GM10266 (cell line): ENCODE measurements around the gene PCDHA11.
"Not testable (repeated sequence)": the region's sequence is repeated elsewhere in the genome, so short reads cannot be mapped to it uniquely, and the experiment has no call there.

Source experiments
- DNase-seq: peaks from one replicate; pipeline ENCODE4 v3.0.0; 2012; ENCODE audit errors: extremely low spot score
- TF ChIP-seq, protein P1 (sequence below): IDR thresholded peaks from 2 replicates; pipeline ENCODE4 v1.5.1; 2012; ENCODE audit warnings: mild to moderate bottlenecking, low read depth; ENCODE audit not compliant: control insufficient read depth, insufficient read depth; ENCODE audit errors: missing control alignments

The PCDHA11 gene

DNA sequence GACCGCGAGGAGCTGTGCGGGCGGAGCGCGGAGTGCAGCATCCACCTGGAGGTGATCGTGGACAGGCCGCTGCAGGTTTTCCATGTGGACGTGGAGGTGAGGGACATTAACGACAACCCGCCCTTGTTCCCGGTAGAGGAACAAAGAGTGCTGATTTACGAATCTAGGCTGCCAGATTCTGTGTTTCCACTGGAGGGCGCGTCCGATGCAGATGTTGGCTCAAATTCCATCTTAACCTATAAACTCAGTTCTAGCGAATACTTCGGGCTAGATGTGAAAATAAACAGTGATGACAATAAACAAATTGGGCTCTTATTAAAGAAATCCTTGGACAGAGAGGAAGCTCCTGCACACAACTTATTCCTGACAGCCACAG lies 40.4 kb upstream of the PCDHA11 start:
- DNase-seq, result no peak
- TF ChIP-seq, protein P1, sequence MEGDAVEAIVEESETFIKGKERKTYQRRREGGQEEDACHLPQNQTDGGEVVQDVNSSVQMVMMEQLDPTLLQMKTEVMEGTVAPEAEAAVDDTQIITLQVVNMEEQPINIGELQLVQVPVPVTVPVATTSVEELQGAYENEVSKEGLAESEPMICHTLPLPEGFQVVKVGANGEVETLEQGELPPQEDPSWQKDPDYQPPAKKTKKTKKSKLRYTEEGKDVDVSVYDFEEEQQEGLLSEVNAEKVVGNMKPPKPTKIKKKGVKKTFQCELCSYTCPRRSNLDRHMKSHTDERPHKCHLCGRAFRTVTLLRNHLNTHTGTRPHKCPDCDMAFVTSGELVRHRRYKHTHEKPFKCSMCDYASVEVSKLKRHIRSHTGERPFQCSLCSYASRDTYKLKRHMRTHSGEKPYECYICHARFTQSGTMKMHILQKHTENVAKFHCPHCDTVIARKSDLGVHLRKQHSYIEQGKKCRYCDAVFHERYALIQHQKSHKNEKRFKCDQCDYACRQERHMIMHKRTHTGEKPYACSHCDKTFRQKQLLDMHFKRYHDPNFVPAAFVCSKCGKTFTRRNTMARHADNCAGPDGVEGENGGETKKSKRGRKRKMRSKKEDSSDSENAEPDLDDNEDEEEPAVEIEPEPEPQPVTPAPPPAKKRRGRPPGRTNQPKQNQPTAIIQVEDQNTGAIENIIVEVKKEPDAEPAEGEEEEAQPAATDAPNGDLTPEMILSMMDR, result no peak

DNA sequence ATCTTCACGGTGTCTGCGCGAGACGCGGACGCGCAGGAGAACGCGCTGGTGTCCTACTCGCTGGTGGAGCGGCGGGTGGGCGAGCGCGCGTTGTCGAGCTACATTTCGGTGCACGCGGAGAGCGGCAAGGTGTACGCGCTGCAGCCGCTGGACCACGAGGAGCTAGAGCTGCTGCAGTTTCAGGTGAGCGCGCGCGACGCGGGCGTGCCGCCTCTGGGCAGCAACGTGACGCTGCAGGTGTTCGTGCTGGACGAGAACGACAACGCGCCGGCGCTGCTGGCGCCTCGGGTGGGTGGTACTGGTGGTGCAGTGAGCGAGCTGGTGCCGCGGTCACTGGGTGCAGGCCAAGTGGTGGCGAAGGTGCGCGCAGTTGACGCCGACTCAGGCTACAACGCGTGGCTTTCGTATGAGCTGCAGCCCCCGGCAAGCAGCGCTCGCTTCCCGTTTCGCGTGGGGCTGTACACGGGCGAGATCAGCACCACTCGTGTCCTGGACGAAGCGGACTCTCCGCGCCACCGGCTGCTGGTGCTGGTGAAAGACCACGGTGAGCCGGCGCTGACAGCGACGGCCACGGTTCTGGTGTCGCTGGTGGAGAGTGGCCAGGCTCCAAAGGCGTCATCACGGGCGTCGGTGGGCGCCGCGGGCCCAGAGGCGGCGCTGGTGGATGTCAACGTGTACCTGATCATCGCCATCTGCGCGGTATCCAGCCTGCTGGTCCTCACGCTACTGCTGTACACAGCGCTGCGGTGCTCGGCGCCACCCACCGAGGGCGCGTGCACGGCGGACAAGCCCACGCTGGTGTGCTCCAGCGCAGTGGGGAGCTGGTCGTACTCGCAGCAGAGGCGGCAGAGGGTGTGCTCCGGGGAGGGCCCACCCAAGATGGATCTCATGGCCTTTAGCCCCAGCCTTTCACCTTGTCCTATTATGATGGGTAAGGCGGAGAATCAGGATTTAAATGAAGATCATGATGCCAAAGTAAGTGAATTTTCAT lies 39.0 kb upstream of the PCDHA11 start:
- not testable (repeated sequence) for DNase-seq

DNA sequence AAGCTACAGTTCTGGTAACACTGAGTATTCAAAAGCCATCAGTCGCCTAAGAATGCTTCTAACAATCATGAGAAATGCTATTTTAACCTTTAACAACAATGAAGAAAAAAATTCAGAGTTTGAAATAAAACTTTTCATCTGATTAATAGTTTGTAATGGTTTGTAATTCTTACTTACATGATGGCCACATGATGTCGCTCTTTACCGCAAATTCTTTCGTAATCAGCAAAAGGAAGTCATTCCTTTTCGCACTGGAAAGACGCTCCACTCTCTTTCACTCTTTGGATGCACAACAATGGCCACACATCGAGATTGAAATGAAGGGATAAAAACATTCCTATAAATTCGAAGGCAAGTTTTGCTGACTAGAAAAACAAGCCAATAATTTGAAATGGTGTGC lies 34.8 kb upstream of the PCDHA11 start, which contains the start of gene PCDHA7:
Gene PCDHA7 (plus strand): TSS at position 277 of the 400 bp plus-strand sequence. CDS start 115 bp downstream, at position 392.
- no peak for DNase-seq
- TF ChIP-seq, protein P1, result no peak

DNA sequence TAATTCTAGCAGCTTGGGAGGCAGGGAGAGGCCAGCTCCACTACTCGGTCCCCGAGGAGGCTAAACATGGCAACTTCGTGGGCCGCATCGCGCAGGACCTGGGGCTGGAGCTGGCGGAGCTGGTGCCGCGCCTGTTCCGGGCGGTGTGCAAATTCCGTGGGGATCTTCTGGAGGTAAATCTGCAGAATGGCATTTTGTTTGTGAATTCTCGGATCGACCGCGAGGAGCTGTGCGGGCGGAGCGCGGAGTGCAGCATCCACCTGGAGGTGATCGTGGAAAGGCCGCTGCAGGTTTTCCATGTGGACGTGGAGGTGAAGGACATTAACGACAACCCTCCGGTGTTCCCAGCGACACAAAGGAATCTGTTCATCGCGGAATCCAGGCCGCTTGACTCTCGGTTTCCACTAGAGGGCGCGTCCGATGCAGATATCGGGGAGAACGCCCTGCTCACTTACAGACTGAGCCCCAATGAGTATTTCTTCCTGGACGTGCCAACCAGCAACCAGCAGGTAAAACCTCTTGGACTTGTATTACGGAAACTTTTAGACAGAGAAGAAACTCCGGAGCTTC lies 34.2 kb upstream of the PCDHA11 start:
- DNase-seq, result not testable (repeated sequence)

DNA sequence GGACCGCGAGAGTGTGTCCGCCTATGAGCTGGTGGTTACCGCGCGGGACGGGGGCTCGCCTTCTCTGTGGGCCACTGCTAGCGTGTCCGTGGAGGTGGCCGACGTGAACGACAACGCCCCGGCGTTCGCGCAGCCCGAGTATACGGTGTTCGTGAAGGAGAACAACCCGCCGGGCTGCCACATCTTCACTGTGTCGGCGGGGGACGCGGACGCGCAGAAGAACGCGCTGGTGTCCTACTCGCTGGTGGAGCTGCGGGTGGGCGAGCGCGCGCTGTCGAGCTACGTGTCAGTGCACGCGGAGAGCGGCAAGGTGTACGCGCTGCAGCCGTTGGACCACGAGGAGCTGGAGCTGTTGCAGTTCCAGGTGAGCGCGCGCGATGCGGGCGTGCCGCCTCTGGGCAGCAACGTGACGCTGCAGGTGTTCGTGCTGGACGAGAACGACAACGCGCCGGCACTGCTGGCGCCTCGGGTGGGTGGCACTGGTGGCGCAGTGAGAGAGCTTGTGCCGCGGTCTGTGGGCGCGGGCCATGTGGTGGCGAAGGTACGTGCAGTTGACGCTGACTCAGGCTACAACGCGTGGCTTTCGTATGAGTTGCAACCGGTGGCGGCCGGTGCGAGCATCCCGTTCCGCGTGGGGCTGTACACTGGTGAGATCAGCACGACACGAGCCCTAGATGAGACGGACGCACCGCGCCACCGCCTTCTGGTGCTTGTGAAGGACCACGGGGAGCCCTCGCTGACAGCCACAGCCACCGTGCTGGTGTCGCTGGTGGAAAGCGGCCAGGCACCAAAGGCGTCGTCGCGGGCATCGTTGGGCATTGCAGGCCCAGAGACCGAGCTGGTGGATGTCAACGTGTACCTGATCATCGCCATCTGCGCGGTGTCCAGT lies 32.9 kb upstream of the PCDHA11 start:
- TF ChIP-seq, protein P1, result no peak
- no peak for DNase-seq

DNA sequence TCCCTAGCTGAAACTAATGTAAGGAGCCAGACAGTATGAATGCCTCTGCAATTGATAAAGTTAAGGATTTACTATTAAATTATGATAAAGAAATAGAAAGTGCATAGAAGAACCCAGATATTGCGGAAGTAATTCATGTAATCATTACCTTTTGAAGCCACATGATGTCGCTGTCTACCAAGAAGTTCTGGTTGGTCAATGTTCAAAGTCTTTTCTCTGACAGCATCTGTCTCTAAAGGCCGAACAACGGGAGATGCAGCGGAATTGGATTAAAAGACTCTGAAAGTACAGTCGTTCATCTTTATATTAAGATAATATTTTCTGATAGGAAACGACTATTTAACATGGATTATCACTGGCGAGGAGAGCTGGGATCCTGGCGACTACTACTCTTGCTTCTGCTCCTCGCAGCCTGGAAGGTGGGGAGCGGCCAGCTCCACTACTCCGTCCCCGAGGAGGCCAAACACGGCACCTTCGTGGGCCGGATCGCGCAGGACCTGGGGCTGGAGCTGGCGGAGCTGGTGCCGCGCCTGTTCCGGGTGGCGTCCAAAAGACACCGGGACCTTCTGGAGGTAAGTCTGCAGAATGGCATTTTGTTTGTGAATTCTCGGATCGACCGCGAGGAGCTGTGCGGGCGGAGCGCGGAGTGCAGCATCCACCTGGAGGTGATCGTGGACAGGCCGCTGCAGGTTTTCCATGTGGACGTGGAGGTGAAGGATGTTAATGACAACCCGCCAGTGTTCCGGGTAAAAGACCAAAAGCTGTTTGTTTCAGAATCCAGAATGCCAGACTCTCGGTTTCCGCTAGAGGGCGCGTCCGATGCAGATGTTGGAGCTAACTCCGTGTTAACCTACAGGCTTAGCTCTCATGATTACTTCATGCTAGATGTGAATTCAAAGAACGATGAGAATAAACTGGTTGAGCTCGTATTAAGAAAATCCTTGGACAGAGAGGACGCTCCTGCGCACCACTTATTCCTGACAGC lies 27.5 kb upstream of the PCDHA11 start, which contains the start of gene PCDHA8:
Gene PCDHA8 (plus strand): TSS at position 210 of the 985 bp plus-strand sequence. CDS start 135 bp downstream, at position 345.
- TF ChIP-seq, protein P1, result no peak
- DNase-seq, result no peak

DNA sequence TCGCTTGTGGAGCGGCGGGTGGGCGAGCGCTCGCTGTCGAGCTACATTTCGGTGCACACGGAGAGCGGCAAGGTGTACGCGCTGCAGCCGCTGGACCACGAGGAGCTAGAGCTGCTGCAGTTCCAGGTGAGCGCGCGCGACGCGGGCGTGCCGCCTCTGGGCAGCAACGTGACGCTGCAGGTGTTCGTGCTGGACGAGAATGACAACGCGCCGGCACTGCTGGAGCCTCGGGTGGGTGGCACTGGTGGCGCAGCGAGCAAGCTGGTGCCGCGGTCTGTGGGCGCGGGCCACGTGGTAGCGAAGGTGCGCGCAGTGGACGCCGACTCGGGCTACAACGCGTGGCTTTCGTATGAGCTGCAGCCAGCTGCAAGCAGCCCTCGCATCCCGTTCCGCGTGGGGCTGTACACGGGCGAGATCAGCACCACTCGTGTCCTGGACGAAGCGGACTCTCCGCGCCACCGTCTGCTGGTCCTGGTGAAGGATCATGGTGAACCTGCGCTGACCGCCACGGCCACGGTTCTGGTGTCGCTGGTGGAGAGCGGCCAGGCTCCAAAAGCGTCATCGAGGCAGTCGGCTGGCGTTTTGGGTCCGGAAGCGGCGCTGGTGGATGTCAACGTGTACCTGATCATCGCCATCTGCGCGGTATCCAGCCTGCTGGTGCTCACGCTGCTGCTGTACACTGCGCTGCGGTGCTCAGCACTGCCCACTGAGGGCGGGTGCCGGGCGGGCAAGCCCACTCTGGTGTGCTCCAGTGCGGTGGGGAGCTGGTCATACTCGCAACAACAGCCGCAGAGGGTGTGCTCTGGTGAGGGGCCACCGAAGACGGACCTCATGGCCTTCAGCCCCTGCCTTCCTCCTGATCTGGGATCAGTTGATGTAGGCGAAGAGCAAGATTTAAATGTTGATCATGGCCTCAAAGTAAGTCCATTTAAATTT lies 25.7 kb upstream of the PCDHA11 start:
- TF ChIP-seq, protein P1, result no peak

DNA sequence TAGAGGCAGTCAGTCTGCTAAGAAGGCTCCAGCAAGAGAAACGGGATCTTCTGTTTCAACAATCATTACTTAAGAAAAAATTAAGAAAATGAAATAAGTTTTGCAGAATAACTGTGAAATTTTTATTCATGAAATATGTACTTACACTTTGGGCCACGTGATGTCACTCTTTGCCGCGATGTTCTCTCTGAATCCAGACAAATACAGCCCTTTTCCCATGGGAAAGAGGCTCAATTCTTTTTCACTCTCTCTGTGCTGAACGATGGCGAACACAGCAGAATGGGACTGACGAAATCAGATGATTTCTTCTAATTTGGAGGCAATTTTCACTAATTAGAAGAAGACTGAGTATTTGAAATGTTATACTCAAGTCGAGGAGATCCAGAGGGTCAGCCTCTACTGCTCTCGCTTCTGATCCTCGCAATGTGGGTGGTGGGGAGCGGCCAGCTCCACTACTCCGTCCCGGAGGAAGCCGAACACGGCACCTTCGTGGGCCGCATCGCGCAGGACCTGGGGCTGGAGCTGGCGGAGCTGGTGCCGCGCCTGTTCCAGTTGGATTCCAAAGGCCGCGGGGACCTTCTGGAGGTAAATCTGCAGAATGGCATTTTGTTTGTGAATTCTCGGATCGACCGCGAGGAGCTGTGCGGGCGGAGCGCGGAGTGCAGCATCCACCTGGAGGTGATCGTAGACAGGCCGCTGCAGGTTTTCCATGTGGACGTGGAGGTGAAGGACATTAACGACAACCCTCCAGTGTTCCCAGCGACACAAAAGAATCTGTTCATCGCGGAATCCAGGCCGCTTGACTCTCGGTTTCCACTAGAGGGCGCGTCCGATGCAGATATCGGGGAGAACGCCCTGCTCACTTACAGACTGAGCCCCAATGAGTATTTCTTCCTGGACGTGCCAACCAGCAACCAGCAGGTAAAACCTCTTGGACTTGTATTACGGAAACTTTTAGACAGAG lies 20.3 kb upstream of the PCDHA11 start, which contains the start of gene PCDHA9:
Gene PCDHA9 (plus strand): TSS at position 244 of the 964 bp plus-strand sequence. CDS start 114 bp downstream, at position 358.
- not testable (repeated sequence) for DNase-seq

More for the DNA sequence above, 25.7 kb upstream of the PCDHA11 start:
- DNase-seq, result no peak

DNA sequence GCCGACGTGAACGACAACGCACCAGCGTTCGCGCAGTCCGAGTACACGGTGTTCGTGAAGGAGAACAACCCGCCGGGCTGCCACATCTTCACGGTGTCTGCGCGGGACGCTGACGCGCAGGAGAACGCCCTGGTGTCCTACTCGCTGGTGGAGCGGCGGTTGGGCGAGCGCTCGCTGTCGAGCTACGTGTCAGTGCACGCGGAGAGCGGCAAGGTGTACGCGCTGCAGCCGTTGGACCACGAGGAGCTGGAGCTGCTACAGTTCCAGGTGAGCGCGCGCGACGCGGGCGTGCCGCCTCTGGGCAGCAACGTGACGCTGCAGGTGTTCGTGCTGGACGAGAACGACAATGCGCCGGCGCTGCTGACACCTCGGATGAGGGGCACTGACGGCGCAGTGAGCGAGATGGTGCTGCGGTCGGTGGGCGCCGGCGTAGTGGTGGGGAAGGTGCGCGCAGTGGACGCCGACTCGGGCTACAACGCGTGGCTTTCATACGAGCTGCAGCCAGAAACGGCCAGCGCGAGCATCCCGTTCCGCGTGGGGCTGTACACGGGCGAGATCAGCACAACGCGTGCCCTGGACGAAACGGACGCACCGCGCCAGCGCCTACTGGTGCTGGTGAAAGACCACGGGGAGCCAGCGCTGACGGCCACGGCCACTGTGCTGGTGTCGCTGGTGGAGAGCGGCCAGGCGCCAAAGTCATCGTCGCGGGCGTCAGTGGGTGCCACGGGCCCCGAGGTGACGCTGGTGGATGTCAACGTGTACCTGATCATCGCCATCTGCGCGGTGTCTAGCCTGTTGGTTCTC lies 18.7 kb upstream of the PCDHA11 start:
- DNase-seq, result not testable (repeated sequence)
